Upper lobe of right lung (tissue), 1 donor: ENCODE measurements around the gene KSR1. TPM values are rescaled to one million over a fixed set of nuclear protein-coding genes. Genes with fewer than 3 reads are reported as not detected.

Experiments used
- ATAC-seq: fragments of 200-7000 bp; cut with Tn5 transposase; one replicate; pipeline ENCODE4 v1.9.1; 2020; ENCODE audit warnings: mild to moderate bottlenecking, moderate library complexity
- DNase-seq: peaks from one replicate; pipeline ENCODE4 v3.0.0-alpha.2; 2020
- H3K27ac ChIP-seq: fragments of 200-600 bp; one replicate; pipeline ENCODE4 v1.8.0; 2022
- H3K27me3 ChIP-seq: fragments of 200-600 bp; one replicate; pipeline ENCODE4 v1.8.0; 2022; ENCODE audit warnings: mild to moderate bottlenecking
- H3K36me3 ChIP-seq: fragments of 200-600 bp; one replicate; pipeline ENCODE4 v1.8.0; 2022
- H3K4me1 ChIP-seq: fragments of 200-600 bp; one replicate; pipeline ENCODE4 v1.8.0; 2022
- H3K4me3 ChIP-seq: fragments of 200-600 bp; one replicate; pipeline ENCODE4 v1.8.0; 2022; ENCODE audit warnings: mild to moderate bottlenecking
- H3K9me3 ChIP-seq: fragments of 200-600 bp; one replicate; pipeline ENCODE4 v1.8.0; 2022
- CTCF ChIP-seq: fragments of 200-600 bp; IDR thresholded peaks from one replicate; pipeline ENCODE4 v1.8.0; 2022; ENCODE audit warnings: antibody characterized with exemption
- intact Hi-C: fragments of 100-400 bp; cut with DNase I; formaldehyde crosslinking; loops from one replicate; pipeline ENCODE4 v1.11.0; 2022
- total RNA-seq: library from RNA; stranded (reverse); fragmentation: NEBNext Ultra II Directional; extraction: Animal tissue kit (Norgen Biotek cat#: 25700); gene quantifications from one replicate; pipeline ENCODE4 v1.2.1, GENCODE V29; 2021
- donor health status: DM: no; HTN: yes; CAD: no; lungs with severe emphysema.

The KSR1 gene
- total RNA-seq, 1 donor from 2014 or later, result 52.5 TPM

DNA sequence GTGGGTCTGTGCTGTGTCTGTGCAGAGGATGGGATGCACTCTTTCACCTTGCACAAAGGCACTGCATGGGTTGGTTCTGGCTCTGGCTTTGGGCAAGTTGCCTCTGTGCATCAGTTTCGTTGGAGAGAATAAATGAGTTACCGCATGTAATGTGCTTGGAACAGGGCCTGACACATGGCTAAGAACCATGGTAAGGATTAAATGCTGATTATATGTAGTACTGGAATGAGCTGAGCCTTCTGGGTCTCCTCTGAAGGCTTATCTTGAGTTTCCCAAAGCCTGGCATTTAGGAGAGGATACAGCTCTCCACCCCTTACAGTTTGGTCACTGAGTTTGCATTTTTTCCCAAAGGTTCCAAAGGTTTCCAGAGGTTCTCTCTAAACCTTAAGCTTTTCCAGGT is 69.1 kb downstream of the KSR1 start:
- Histone ChIP-seq H3K4me3 (no peak overlapping the region), H3K4me1 (peaks cover 45% of the 10 kb centered on the region), H3K27ac (no peak overlapping the region), H3K27me3 (no peaks in the 10 kb centered on the region), H3K36me3 (no peaks in the 10 kb centered on the region), H3K9me3 (no peaks in the 10 kb centered on the region)
- TF ChIP-seq CTCF, result no peak
- no peak for ATAC-seq
- DNase-seq, result no peak
- intact Hi-C loops, result no loop called here

DNA sequence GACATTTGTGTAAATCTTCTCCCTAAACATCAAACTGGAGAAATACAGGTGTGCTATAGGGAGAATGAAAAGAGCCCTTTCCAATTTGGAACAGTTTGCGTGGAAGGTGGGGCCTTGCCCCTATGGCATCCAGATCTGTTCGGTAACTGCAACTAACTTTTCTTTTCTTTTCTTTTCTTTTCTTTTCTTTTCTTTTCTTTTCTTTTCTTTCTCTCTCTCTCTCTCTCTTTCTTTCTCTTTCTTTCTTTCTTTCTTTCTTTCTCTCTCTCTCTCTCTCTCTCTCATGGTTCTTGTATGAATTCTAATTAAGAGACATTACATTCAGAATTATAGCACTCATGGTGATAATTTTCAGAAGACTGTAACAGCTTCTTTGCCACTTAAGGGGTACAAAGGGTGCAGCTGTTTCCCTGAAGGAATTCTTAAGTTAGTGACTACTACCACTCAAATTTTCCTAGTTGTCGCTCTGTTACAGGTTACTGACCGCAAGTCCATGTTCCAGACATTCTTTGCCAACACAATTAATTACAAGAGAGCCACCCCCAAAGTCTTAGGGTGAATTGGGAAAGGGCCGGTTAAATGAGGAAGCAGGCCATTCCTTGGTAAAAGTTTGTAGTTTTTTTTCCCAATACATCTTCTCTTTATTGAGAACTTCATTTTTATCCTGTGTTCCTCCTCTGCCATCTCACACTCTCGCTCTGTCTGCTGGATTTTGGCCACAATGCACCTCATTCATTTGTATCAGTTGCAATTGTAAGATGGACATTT is 69.8 kb downstream of the KSR1 start:
- H3K27me3 ChIP-seq, result no peaks in the 10 kb centered on the region
- no peaks in the 10 kb centered on the region for H3K9me3 ChIP-seq
- H3K27ac ChIP-seq, result no peak overlapping the region
- intact Hi-C loops, result no loop called here
- H3K4me3 ChIP-seq, result no peak overlapping the region
- ATAC-seq, result no peak
- peaks cover 46% of the 10 kb centered on the region for H3K4me1 ChIP-seq
- H3K36me3 ChIP-seq, result no peaks in the 10 kb centered on the region
- DNase-seq, result no peak
- no peak for TF ChIP-seq CTCF

DNA sequence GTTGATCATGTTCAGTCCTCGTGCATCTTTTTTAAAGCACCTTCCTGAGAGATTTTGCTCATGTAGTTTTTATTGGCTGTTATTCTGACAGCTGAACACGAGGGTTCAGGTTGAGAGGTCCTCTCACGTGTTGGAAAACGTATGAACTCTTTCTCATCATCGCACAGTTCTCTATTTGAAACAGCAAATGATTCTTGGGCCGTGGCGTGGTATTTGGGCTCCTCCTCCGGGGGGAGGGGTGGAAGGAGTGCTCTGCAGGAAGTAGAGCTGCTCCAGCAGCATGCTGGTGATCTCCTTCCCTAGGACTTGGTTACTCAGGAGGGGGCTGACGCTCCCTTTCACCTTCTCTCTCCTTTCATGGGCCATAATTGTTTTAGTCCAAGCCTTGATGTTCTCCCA is 70.4 kb downstream of the KSR1 start:
- H3K4me1 ChIP-seq, result peaks cover 46% of the 10 kb centered on the region
- peak; percentile 80 for DNase-seq
- intact Hi-C loops, result no loop called here

GRCh38 chr17:27529230-27529796 is 73.1 kb downstream of the KSR1 start:
- Histone ChIP-seq H3K27ac (peak overlapping the region; percentile 83), H3K27me3 (no peaks in the 10 kb centered on the region), H3K4me3 (no peak overlapping the region), H3K4me1 (peaks cover 67% of the 10 kb centered on the region), H3K9me3 (no peaks in the 10 kb centered on the region), H3K36me3 (no peaks in the 10 kb centered on the region)
- peak; percentile 35 for ATAC-seq
- intact Hi-C loops, result no loop called here
- peak; percentile 77 for DNase-seq
- no peak for TF ChIP-seq CTCF

More for the DNA sequence above, 70.4 kb downstream of the KSR1 start:
- no peaks in the 10 kb centered on the region for H3K27me3 ChIP-seq
- peak; percentile 74 for ATAC-seq
- H3K4me3 ChIP-seq, result no peak overlapping the region
- no peaks in the 10 kb centered on the region for H3K9me3 ChIP-seq
- H3K27ac ChIP-seq, result no peak overlapping the region
- TF ChIP-seq CTCF, result no peak
- no peaks in the 10 kb centered on the region for H3K36me3 ChIP-seq

GRCh38 chr17:27530764-27531391 is 74.6 kb downstream of the KSR1 start:
- peak; percentile 75 for ATAC-seq
- peak overlapping the region; percentile 83 for H3K27ac ChIP-seq
- no peak overlapping the region for H3K4me3 ChIP-seq
- no peaks in the 10 kb centered on the region for H3K27me3 ChIP-seq
- no peak for TF ChIP-seq CTCF
- H3K36me3 ChIP-seq, result no peaks in the 10 kb centered on the region
- peak; percentile 77 for DNase-seq
- H3K9me3 ChIP-seq, result no peaks in the 10 kb centered on the region
- peaks cover 80% of the 10 kb centered on the region for H3K4me1 ChIP-seq
- intact Hi-C loops, result no loop called here
